Panc1 (cell line): ENCODE measurements around the gene MILR1. TPM values are rescaled to one million over a fixed set of nuclear protein-coding genes. Genes with fewer than 3 reads are reported as not detected.
A peak's percentile ranks its signal among the peaks of the same experiment; 100 is the strongest.
"Not testable (repeated sequence)": the region's sequence is repeated elsewhere in the genome, so short reads cannot be mapped to it uniquely, and the experiment has no call there.

Experiments
- ATAC-seq: fragments of 200-7000 bp; cut with Tn5 transposase; 2 replicates; pipeline ENCODE4 v1.9.1; 2020; ENCODE audit warnings: mild to moderate bottlenecking, moderate library complexity
- BruUV-seq: library from RNA; stranded (reverse); fragments of 400-500 nt; replicated peaks from 2 replicates; lab custom pipeline; 2021; lab: Mats Ljungman, UMichigan
- CTCF ChIA-PET: fragments of 300-600 bp; sonication (Branson Sonifier 250); formaldehyde crosslinking; loops from one replicate; lab custom pipeline; 2022; ENCODE audit warnings: antibody characterized with exemption; lab: Charles Lee
- POLR2A ChIA-PET: fragments of 300-600 bp; sonication (Branson Sonifier 250); formaldehyde crosslinking; loops from one replicate; lab custom pipeline; 2022; ENCODE audit warnings: antibody characterized with exemption; lab: Charles Lee
- DNase-seq: peaks from one replicate; pipeline ENCODE4 v3.0.0-alpha.2; 2010; ENCODE audit warnings: low read depth, low spot score
- H3K27ac ChIP-seq: 2 replicates; pipeline ENCODE4 v1.5.1; 2011; ENCODE audit warnings: mild to moderate bottlenecking, low read length, inconsistent platforms
- H3K27me3 ChIP-seq: fragments of 200-500 bp; sonication (Bioruptor generic); 2 replicates; pipeline ENCODE4 v1.6.0; 2014; ENCODE audit warnings: low read length, inconsistent platforms; ENCODE audit not compliant: control insufficient read depth, insufficient read depth
- H3K36me3 ChIP-seq: fragments of 200-500 bp; sonication (Bioruptor generic); 2 replicates; pipeline ENCODE4 v1.5.1; 2014; ENCODE audit warnings: inconsistent platforms, mild to moderate bottlenecking, low read length, moderate library complexity; ENCODE audit not compliant: control insufficient read depth, insufficient read depth
- H3K4me1 ChIP-seq: 2 replicates; pipeline ENCODE4 v1.5.1; 2011; ENCODE audit warnings: inconsistent platforms, mild to moderate bottlenecking, low read length, moderate library complexity; ENCODE audit not compliant: control insufficient read depth, insufficient read depth
- H3K4me3 ChIP-seq, 2 experiments: 2 replicates each; pipeline ENCODE4 v1.5.1; 2011 to 2012; ENCODE audit warnings: low read depth in 2 of 2, low read length in 2 of 2, mild to moderate bottlenecking in 2 of 2, inconsistent platforms in 1 of 2, moderate library complexity in 1 of 2
- H3K9me3 ChIP-seq: fragments of 200-500 bp; sonication (Bioruptor generic); 2 replicates; pipeline ENCODE4 v1.5.1; 2014; ENCODE audit warnings: low read depth, mild to moderate bottlenecking, inconsistent platforms, low read length, moderate library complexity; ENCODE audit not compliant: control insufficient read depth, insufficient read depth
- CTCF ChIP-seq: fragments of 450-650 bp; IDR thresholded peaks from 2 replicates; pipeline ENCODE4 v1.5.1; 2017; ENCODE audit warnings: mild to moderate bottlenecking
- POLR2AphosphoS5 ChIP-seq: IDR thresholded peaks from 2 replicates; pipeline ENCODE4 v1.6.1; 2012; ENCODE audit warnings: mild to moderate bottlenecking, low read depth, low read length, moderate library complexity
- REST ChIP-seq, 2 experiments: IDR thresholded peaks; 2 replicates each; pipeline ENCODE4 v1.6.1; 2011 to 2012; ENCODE audit warnings: low read depth in 2 of 2, control low read depth in 1 of 2, low read length in 1 of 2, mild to moderate bottlenecking in 1 of 2, moderate library complexity in 1 of 2; ENCODE audit not compliant: insufficient read depth in 1 of 2
- SIN3A ChIP-seq: IDR thresholded peaks from 2 replicates; pipeline ENCODE4 v1.6.1; 2012; ENCODE audit warnings: low read depth, mild to moderate bottlenecking, low read length, moderate library complexity, borderline replicate concordance; ENCODE audit not compliant: insufficient read depth
- TCF7L2 ChIP-seq: IDR thresholded peaks from 2 replicates; pipeline ENCODE4 v1.6.1; 2011; ENCODE audit warnings: mild to moderate bottlenecking, low read depth, low read length, inconsistent platforms
- in situ Hi-C: cut with HindIII; loops from 2 replicates; pipeline ENCODE4 v1.10.0; 2016; ENCODE audit warnings: low sequenced_read_pairs, low pct_unique_long_range_greater_than_20kb
- intact Hi-C: fragments of 100-400 bp; cut with micrococcal nuclease; formaldehyde crosslinking; loops from one replicate; pipeline ENCODE4 v1.10.0; 2022; ENCODE audit not compliant: unreplicated experiment
- total RNA-seq: library from RNA; stranded (reverse); gene quantifications from one replicate; pipeline ENCODE4 v1.2.1, GENCODE V29; 2021; ENCODE audit not compliant: unreplicated experiment

The MILR1 gene
- total RNA-seq, 1 experiment from 2014 or later = not detected

DNA sequence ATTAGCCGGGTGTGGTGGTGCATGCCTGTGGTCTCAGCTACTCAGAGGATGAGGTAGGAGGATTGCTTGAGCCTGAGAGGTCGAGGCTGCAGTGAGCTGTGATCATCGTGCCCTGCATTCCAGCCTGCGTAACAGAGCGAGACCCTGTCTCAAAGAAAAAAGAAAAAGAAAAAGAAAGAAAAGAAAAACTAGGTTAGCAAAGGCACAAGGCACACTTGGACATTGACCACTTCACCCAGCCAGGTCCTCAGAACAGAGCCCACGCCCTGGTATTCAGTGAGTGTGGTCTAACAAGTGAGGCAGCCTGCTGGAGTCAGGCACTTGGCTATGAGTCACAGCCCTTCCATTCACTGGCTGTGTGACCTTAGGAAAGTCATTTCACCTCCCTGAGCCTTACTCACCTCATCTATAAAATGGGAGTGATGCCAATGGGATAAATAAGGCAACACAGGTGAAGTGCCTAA lies 10.4 kb downstream of the MILR1 start:
- DNase-seq (no peak), ATAC-seq (peak; percentile 84)
- intact Hi-C loops = no loop called here
- Histone ChIP-seq H3K27me3 (no peaks in the 10 kb centered on the region), H3K4me1 (no peaks in the 10 kb centered on the region), H3K9me3 (no peaks in the 10 kb centered on the region), H3K27ac (no peak overlapping the region), H3K4me3 (no peak overlapping the region), H3K36me3 (no peaks in the 10 kb centered on the region)
- POLR2A ChIA-PET = no interaction called here
- BruUV-seq = no TSS peak
- TF ChIP-seq SIN3A (no peak), CTCF (no peak), TCF7L2 (no peak), POLR2AphosphoS5 (no peak), REST (IDR thresholded peaks at IDR 0.05; ENCODE audit: insufficient read depth in 1 of 2, low read depth in 2 of 2, low read length in 1 of 2) (no peak)
- in situ Hi-C loops = no loop called here
- CTCF ChIA-PET = no interaction called here

- H3K4me3 ChIP-seq, POLR2A ChIA-PET, H3K4me1 ChIP-seq, in situ Hi-C loops, BruUV-seq, DNase-seq, H3K27me3 ChIP-seq, H3K27ac ChIP-seq, H3K9me3 ChIP-seq, CTCF ChIA-PET, intact Hi-C loops, ATAC-seq, H3K36me3 ChIP-seq: not testable (repeated sequence)
These were observed 10.9 kb downstream of the MILR1 start for GRCh38 chr17:64459818-64460217.

- no peaks in the 10 kb centered on the region for H3K36me3 ChIP-seq
- BruUV-seq = no TSS peak
- DNase-seq = no peak
- ChIA-PET CTCF (no interaction called here), POLR2A (no interaction called here)
- TF ChIP-seq CTCF = no peak
- no peak for TF ChIP-seq REST (IDR thresholded peaks at IDR 0.05; ENCODE audit: insufficient read depth in 1 of 2, low read depth in 2 of 2, low read length in 1 of 2)
- no peak for TF ChIP-seq POLR2AphosphoS5
- TF ChIP-seq SIN3A = no peak
- TF ChIP-seq TCF7L2 = no peak
- H3K4me3 ChIP-seq = no peak overlapping the region
- no peaks in the 10 kb centered on the region for H3K27me3 ChIP-seq
- no peaks in the 10 kb centered on the region for H3K4me1 ChIP-seq
- H3K27ac ChIP-seq = no peak overlapping the region
- in situ Hi-C loops = no loop called here
- ATAC-seq = no peak
- no peaks in the 10 kb centered on the region for H3K9me3 ChIP-seq
- intact Hi-C loops = no loop called here
These were observed 12.0 kb downstream of the MILR1 start for GRCh38 chr17:64460955-64461354.
